Large intestine (tissue), 3 donors: ENCODE data around the gene UBQLN4. TPM values are rescaled to one million over a fixed set of nuclear protein-coding genes. Genes with fewer than 3 reads are reported as not detected.
"Not testable (repeated sequence)": the region's sequence is repeated elsewhere in the genome, so short reads cannot be mapped to it uniquely, and the experiment has no call there.

Experiments used
- DNase-seq, 2 donors: peaks; one replicate each; pipeline versions ENCODE4 v3.0.0 to v3.0.0-alpha.2; 2013
- H3K27ac ChIP-seq: one replicate; pipeline ENCODE4 v1.5.1; 2013; ENCODE audit warnings: low read length
- H3K27me3 ChIP-seq: 2 replicates; pipeline ENCODE4 v1.6.1; 2013; ENCODE audit warnings: low read length; ENCODE audit not compliant: control insufficient read depth, insufficient read depth
- H3K36me3 ChIP-seq: 2 replicates; pipeline ENCODE4 v1.6.1; 2013; ENCODE audit warnings: low read length; ENCODE audit not compliant: control insufficient read depth, insufficient read depth
- H3K4me1 ChIP-seq: one replicate; pipeline ENCODE4 v1.6.1; 2013; ENCODE audit warnings: low read length; ENCODE audit not compliant: control insufficient read depth, insufficient read depth
- H3K4me3 ChIP-seq: one replicate; pipeline ENCODE4 v1.5.1; 2013; ENCODE audit warnings: low read length
- H3K9me3 ChIP-seq: one replicate; pipeline ENCODE4 v1.6.1; 2013; ENCODE audit warnings: mild to moderate bottlenecking, low read depth, low read length, moderate library complexity; ENCODE audit not compliant: control insufficient read depth
- WGBS: methylation state at CpG from one replicate; pipeline ENCODE4 v1.1.5; 2013; ENCODE audit warnings: low lambda C conversion rate; ENCODE audit not compliant: insufficient coverage; 5-methylcytosine and 5-hydroxymethylcytosine counted together
- polyA plus RNA-seq: library from polyadenylated mRNA; unstranded; fragments of 120-200 nt; gene quantifications from one replicate; pipeline ENCODE4 v1.2.1, GENCODE V29; 2013

The UBQLN4 gene
- polyA plus RNA-seq, 1 donor: 43.9 TPM

DNA sequence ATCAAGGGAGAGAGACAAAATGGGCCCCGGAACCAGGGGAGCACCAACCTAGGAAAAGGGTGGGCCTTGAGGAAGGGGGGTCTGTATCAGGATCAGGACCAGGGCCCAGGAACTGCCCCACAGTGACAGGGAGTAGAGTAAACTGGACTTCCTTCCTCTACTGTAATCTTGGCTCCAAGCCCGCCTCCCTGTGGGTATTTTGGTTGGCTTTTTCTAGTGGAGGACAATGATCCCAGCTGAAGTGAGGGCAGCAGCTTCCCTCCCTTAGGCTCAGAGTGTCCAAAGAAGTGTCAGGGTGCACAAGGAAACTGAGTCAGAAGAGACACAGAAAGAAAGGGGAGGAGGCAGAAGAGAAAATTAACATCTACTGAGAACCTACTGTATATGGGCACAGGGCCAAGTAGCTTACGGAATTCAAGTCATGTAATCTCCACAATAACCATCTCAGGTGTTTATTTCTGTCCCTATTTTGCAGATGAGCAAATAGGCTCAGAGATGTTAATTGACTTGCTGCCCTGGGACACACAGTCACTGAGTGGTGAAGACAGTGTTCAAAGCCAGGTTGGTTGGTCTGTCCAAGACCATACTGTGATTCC lies 4.8 kb downstream of the UBQLN4 start:
- H3K27ac ChIP-seq: no peak overlapping the region
- H3K27me3 ChIP-seq: no peaks in the 10 kb centered on the region
- H3K4me3 ChIP-seq: no peak overlapping the region
- no peaks in the 10 kb centered on the region for H3K9me3 ChIP-seq
- peaks cover 7% of the 10 kb centered on the region for H3K4me1 ChIP-seq
- H3K36me3 ChIP-seq: peaks cover 43% of the 10 kb centered on the region
- no CpG with 5 or more reads among the region's 3 CpGs for WGBS
- DNase-seq: no peak

DNA sequence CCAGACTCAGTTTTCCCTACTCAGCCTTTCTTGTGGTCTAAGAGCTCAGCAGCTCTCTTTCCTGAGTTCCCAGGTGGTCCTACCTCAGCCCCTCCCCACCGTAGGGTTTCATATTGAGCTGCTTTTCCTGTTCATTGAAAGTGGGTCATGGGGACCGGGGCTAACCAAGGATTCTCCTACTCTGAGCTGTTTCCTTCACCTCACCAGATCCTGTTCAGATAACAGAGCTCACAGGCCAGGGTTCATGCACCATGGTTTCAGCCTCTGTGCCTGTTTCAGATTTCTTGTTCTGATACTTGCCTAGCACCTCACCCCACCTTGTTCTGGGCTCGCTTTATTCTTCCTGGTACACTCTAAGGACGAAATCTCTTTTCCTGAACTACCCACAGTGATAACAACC lies 8.5 kb downstream of the UBQLN4 start:
- H3K27me3 ChIP-seq: no peaks in the 10 kb centered on the region
- no peak overlapping the region for H3K4me3 ChIP-seq
- no peaks in the 10 kb centered on the region for H3K4me1 ChIP-seq
- WGBS: 100% methylated on average over 1 of the region's 4 CpGs
- peaks cover 65% of the 10 kb centered on the region for H3K36me3 ChIP-seq
- no peak overlapping the region for H3K27ac ChIP-seq
- DNase-seq: no peak
- H3K9me3 ChIP-seq: no peaks in the 10 kb centered on the region

DNA sequence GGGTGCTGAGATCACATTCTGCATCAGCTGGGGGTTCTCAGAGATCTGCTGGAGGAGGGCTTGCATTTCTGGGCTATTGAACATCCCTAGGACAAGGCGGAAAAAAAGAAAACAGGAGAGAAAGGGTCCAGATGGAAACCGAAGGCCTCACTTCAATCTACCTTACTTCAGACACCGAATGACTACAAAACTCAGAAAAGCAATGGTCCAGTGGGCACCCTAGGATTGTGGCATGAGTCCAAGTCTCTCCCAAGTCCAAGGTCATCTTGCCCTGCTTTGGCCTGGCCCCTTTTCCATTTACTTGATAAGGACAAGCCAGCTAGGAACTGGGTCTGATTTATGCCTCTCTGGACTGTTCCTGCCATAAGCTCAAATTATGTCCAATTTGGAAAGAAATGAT lies 10.8 kb downstream of the UBQLN4 start:
- Histone ChIP-seq H3K4me1 (no peaks in the 10 kb centered on the region), H3K4me3 (no peak overlapping the region), H3K27ac (no peak overlapping the region), H3K36me3 (peaks cover 57% of the 10 kb centered on the region), H3K27me3 (no peaks in the 10 kb centered on the region), H3K9me3 (no peaks in the 10 kb centered on the region)
- 100% methylated on average over 1 of the region's 3 CpGs for WGBS
- DNase-seq: no peak

DNA sequence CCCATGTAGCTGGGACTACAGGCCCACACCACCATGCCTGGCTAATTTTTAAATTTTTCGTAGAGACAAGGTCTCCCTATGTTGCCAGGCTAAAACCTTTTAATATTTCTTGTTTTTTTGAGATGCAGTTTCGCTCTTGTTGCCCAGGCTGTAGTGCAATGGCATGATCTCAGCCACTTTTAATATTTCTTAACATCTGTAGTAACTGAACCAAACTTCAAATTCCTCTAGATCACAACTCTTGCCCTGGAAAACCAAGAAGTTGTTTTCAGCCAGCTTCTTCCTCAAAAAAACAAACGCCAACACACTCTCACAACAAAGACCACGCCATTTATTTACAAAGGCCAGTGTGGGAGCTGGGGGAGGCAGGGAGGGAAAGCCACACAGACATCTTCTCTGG lies 18.6 kb downstream of the UBQLN4 start:
- WGBS: 75% methylated on average over 1 of the region's 4 CpGs
- H3K27me3 ChIP-seq, H3K9me3 ChIP-seq, DNase-seq, H3K4me3 ChIP-seq, H3K27ac ChIP-seq, H3K4me1 ChIP-seq: not testable (repeated sequence)
- H3K36me3 ChIP-seq: peaks cover 17% of the 10 kb centered on the region

DNA sequence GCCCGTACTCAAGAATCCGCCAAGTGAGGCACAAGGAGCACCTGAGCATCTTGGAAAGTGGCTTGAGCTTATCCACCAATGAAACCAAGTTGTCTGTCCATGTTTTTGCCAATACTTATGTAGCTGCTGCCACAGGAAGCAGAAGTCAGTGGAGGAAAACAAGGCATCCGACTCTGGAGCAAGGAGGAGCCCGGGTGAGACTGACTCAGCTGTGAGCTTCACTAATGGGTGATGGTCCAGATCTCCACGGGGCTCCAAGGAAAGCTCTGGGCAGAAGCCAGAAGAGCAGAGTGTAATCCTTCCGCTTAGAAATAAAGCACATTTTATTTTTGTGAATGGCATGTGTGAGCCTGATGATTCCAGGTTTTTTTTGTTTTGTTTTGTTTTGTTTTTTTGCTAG lies 20.6 kb downstream of the UBQLN4 start:
- Histone ChIP-seq H3K36me3 (peaks cover 11% of the 10 kb centered on the region), H3K27me3 (no peaks in the 10 kb centered on the region), H3K27ac (no peak overlapping the region), H3K4me3 (no peak overlapping the region), H3K4me1 (no peaks in the 10 kb centered on the region), H3K9me3 (no peaks in the 10 kb centered on the region)
- DNase-seq: no peak
- WGBS: 83% methylated on average over 1 of the region's 6 CpGs

DNA sequence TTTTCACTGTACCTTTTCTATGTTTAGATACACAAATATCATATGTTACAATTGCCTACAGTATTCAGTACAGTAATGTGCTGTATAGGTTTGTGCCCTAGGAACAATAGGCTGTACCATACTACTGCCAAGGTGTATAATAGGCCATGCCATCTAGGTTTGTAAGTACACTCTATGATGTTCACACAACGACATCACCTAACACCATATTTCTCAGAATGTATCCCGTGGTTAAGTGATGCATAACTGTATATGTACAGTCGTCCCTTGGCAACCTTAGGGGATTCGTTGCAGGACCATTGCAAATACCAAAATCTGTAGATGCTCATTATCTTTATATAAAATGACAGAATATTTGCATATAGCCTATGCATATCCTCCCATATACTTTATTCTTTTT lies 27.0 kb downstream of the UBQLN4 start:
- no peak overlapping the region for H3K4me3 ChIP-seq
- no peaks in the 10 kb centered on the region for H3K36me3 ChIP-seq
- H3K27me3 ChIP-seq: no peaks in the 10 kb centered on the region
- WGBS: no CpG with 5 or more reads among the region's 4 CpGs
- DNase-seq: no peak
- H3K4me1 ChIP-seq: peaks cover 11% of the 10 kb centered on the region
- no peaks in the 10 kb centered on the region for H3K9me3 ChIP-seq
- H3K27ac ChIP-seq: no peak overlapping the region

DNA sequence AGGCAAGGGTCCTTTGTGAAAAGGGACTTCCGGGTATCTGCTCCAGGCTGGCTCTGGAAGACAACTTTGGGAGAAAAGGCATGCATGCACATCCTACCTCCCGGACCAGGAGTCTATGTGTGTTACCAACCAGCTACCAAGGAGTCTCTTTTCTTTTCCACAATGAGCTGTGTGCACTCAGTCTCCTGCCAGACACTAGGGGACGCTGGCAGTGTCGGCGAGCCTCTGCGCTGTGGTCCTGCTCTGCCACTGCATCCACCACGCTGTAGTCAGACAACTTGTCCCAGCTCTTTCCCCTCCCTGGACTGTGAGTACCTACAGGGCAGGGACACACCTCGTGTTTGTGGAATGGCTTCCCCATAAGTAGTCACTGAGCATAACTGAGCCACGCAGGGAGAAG lies 27.7 kb downstream of the UBQLN4 start:
- Histone ChIP-seq H3K27ac (peak overlapping the region; percentile 18), H3K4me3 (no peak overlapping the region), H3K4me1 (peaks cover 11% of the 10 kb centered on the region), H3K36me3 (no peaks in the 10 kb centered on the region), H3K9me3 (no peaks in the 10 kb centered on the region), H3K27me3 (no peaks in the 10 kb centered on the region)
- WGBS: no CpG with 5 or more reads among the region's 9 CpGs
- peak; percentile 61 to 76 for DNase-seq

DNA sequence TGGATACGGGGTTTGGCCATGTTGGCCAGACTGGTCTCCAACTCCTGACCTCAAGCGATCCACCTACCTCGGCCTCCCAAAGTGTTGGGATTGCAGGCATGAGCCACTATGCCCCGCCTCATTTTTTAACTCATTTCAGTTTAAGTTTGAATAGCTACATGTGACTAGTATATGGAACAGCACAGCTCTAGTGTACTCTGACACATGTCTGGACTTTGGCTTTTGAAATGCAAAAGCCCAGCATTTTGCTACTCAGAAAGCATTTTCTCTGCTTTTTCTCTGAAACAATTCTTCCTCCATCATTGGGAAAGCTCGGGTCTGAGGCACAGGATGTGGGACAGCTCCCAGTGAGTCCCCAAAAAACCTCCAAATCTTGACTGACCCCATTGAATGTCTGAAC lies 28.8 kb downstream of the UBQLN4 start:
- no peaks in the 10 kb centered on the region for H3K27me3 ChIP-seq
- peak; percentile 59 to 82 for DNase-seq
- H3K4me1 ChIP-seq: peaks cover 11% of the 10 kb centered on the region
- WGBS: no CpG with 5 or more reads among the region's 5 CpGs
- no peaks in the 10 kb centered on the region for H3K36me3 ChIP-seq
- no peak overlapping the region for H3K4me3 ChIP-seq
- no peaks in the 10 kb centered on the region for H3K9me3 ChIP-seq
- peak overlapping the region; percentile 82 for H3K27ac ChIP-seq

DNA sequence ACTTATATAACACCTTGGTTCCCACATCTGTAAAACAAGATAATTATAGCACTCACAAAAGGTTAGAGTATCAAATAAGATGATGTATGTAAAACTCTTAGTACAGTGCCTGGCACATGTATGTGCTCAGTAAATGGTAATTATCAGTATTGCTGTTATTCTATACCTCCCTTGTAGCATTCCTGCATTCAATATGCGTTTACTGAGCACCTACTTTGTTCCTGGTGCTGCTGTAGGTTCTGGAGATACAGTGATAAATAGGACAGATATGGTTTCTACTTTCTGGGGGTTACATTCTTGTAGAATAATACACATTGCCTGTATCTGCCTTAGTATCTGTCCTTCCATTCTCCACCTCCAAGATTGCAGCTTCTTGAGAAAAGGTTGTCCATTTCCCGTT lies 31.6 kb downstream of the UBQLN4 start:
- Histone ChIP-seq H3K4me3 (no peak overlapping the region), H3K9me3 (no peaks in the 10 kb centered on the region), H3K27ac (no peak overlapping the region), H3K27me3 (no peaks in the 10 kb centered on the region), H3K36me3 (peaks cover 14% of the 10 kb centered on the region), H3K4me1 (peaks cover 11% of the 10 kb centered on the region)
- WGBS: no CpG with 5 or more reads among the region's 2 CpGs
- DNase-seq: no peak

DNA sequence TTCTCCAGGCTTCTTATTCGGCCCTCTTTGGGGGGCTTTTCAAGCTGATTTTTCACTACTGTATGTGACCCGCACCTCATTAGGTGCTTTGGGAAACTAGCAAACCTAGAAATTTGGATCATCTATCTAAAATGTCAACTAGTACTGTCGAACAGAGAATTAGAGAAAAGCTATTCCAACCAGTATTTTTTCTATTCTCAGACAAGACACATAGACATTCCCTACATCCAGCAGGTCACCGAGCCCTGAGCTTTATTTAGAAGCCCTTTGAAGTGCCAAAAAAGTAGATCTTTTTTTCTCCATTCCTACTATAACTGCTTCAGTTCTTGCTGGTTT lies 32.5 kb downstream of the UBQLN4 start:
- 0% methylated on average over 1 of the region's 4 CpGs for WGBS
- H3K4me3 ChIP-seq: peak overlapping the region; percentile 66
- H3K27ac ChIP-seq: no peak overlapping the region
- DNase-seq: no peak
- H3K9me3 ChIP-seq: no peaks in the 10 kb centered on the region
- H3K36me3 ChIP-seq: peaks cover 21% of the 10 kb centered on the region
- peaks cover 9% of the 10 kb centered on the region for H3K4me1 ChIP-seq
- H3K27me3 ChIP-seq: no peaks in the 10 kb centered on the region

DNA sequence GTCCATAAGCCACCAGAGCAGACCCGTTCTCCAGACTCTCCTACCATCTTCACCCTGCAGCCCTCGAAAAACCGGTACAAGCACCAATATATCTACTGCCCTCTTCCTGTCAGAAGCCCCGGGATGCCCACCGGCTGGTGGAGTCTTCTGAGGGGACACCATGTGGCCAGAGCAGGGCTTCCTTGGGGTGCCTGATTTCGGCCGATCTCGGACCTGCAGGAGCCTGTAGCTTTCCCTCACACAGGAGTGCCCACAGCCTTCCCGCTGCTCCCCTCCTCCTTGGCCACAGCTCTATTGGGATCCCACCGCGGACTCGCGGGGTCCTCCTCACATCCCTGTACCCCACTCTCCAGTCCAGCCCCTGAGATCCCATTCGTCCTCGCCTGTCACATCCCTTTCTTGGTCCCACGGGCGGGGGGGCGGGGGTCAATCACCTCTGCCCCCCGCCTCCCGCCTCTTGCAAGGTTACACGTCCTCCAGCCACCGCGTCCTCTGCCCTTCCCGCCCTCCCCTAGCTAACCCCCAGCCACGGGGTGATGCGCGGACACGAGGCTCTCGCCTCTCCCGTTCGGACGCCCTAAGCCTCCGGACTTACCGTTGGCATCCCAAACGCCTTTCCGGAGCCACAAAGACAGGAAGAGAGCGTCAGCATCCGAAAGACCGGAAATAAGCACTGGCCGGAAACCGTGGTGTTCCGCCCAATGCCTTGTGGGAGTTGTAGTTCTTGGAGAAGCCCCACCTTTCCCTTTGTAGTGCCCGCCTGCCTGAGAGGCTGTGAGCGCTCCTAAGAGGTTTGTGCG lies 33.1 kb downstream of the UBQLN4 start, which contains the start of gene SSR2:
TSS of gene SSR2 (minus strand) at position 659 of the 800 bp plus-strand sequence. CDS start 784 bp downstream, outside the sequence.
- Histone ChIP-seq H3K27me3 (no peaks in the 10 kb centered on the region), H3K36me3 (peaks cover 23% of the 10 kb centered on the region), H3K4me1 (peaks cover 5% of the 10 kb centered on the region), H3K27ac (peak within 1 kb of the TSS; percentile 19), H3K9me3 (no peaks in the 10 kb centered on the region), H3K4me3 (peak within 1 kb of the TSS; percentile 66)
- DNase-seq: peak; percentile 89 to 90
- WGBS: no CpG with 5 or more reads among the region's 45 CpGs
